Measurements from ENCODE around the gene IFNL4. TPM values are rescaled to one million over a fixed set of nuclear protein-coding genes. Genes with fewer than 3 reads are reported as not detected.

Gene IFNL4
- total RNA-seq, 1 experiment from 2014 or later = not detected

GRCh38 chr19:39218230-39219007 is 30.2 kb downstream of the IFNL4 start:
- Histone ChIP-seq H4K91ac (ENCODE audit: insufficient read length, low read depth, low read length) (no peak overlapping the region), H3K79me2 (ENCODE audit: insufficient read depth, low read length) (no peaks in the 10 kb centered on the region), H3K14ac (ENCODE audit: insufficient read depth, low read length) (no peak overlapping the region), H4K5ac (ENCODE audit: insufficient read length, low read depth, low read length) (no peak overlapping the region), H3K9ac (ENCODE audit: extremely low read depth, insufficient read length, low read length) (no peak overlapping the region), H3K4ac (ENCODE audit: low read depth, low read length) (no peak overlapping the region), H2BK120ac (ENCODE audit: low read depth, low read length, poor library complexity, severe bottlenecking) (no peak overlapping the region), H3K56ac (ENCODE audit: insufficient read length, low read depth, low read length) (no peak overlapping the region), H3K27ac (ENCODE audit: insufficient read length, low read depth, low read length) (no peak overlapping the region), H3K4me2 (ENCODE audit: insufficient read depth, insufficient read length, low read length) (no peak overlapping the region), H2BK20ac (ENCODE audit: low read depth, low read length, poor library complexity, severe bottlenecking) (no peak overlapping the region), H3K27me3 (ENCODE audit: insufficient read depth, low read length) (peaks cover 3% of the 10 kb centered on the region; the same call in 1 of the 2 replicates), H3K23ac (ENCODE audit: insufficient read length, low read depth, low read length) (no peak overlapping the region), H2BK5ac (ENCODE audit: insufficient read length, low read length) (no peak overlapping the region), H2BK15ac (ENCODE audit: low read depth, low read length) (no peak overlapping the region), H3K79me1 (ENCODE audit: insufficient read depth, low read depth, low read length, poor library complexity, severe bottlenecking) (no peaks in the 10 kb centered on the region), H3K23me2 (ENCODE audit: insufficient read length, low read depth, low read length, poor library complexity, severe bottlenecking) (no peaks in the 10 kb centered on the region), H3K9me3 (ENCODE audit: control insufficient read depth, low read depth, low read length) (no peaks in the 10 kb centered on the region), H3K4me1 (ENCODE audit: insufficient read depth, low read length) (no peaks in the 10 kb centered on the region), H3T11ph (ENCODE audit: low read length) (no peak overlapping the region), H2BK12ac (ENCODE audit: insufficient read length, low read depth, low read length) (no peak overlapping the region), H4K20me1 (ENCODE audit: control insufficient read depth, insufficient read depth, insufficient read length) (no peaks in the 10 kb centered on the region), H4K8ac (replicated peaks; ENCODE audit: insufficient read length, low read depth, low read length) (no peak overlapping the region), H2AFZ (ENCODE audit: low read length) (no peak overlapping the region), H2AK5ac (ENCODE audit: insufficient read length, low read length) (no peak overlapping the region), H3K18ac (ENCODE audit: insufficient read length, low read depth, low read length) (no peak overlapping the region)
- no peak for TF ChIP-seq CTCF (conservative IDR thresholded peaks at IDR 0.05)
- Mint-ChIP-seq H3K9me3 (peaks cover 12 to 15% of the 10 kb centered on the region in 2 experiments), H3K36me3 (ENCODE audit: insufficient read depth in 1 of 3, low read depth in 3 of 3) (peaks cover 0 to 2% (median 0%) of the 10 kb centered on the region in 3 experiments; a peak in 2 of 7 replicates), H3K27me3 (ENCODE audit: low read depth) (peaks cover 53% of the 10 kb centered on the region), H3K4me1 (no peaks in the 10 kb centered on the region), H3K27ac (no peak overlapping the region), H3K4me3 (no peak overlapping the region)
- no CpG with 5 or more reads among the region's 15 CpGs for WGBS (ENCODE audit: extremely low coverage, insufficient read length, low lambda C conversion rate)
- DNase-seq = no peak
